ENCODE measurements around the gene PACS2. TPM values are rescaled to one million over a fixed set of nuclear protein-coding genes. Genes with fewer than 3 reads are reported as not detected.

Gene PACS2
- total RNA-seq, 3 donors from 2014 or later = 46.0 to 70.9 (median 67.8) TPM

GRCh38 chr14:105445290-105445689 is 130.7 kb downstream of the PACS2 start:
- DNase-seq (ENCODE audit: low spot score in 2 of 2) = no peak
- Histone ChIP-seq H3K4me3 (no peak overlapping the region), H3K9me3 (no peaks in the 10 kb centered on the region), H3K4me1 (no peaks in the 10 kb centered on the region), H3K27ac (no peak overlapping the region), H3K36me3 (no peaks in the 10 kb centered on the region), H3K27me3 (no peaks in the 10 kb centered on the region)
- intact Hi-C loops (cut with DNase I; ENCODE audit: low total_unique reads) = no loop called here
- TF ChIP-seq CTCF (IDR thresholded peaks at IDR 0.05) (no peak), POLR2A (IDR thresholded peaks at IDR 0.05) (no peak), POLR2AphosphoS5 (IDR thresholded peaks at IDR 0.05) (no peak)

- no peaks in the 10 kb centered on the region for H3K27me3 ChIP-seq
- H3K9me3 ChIP-seq = no peaks in the 10 kb centered on the region
- intact Hi-C loops (cut with DNase I; ENCODE audit: low total_unique reads) = no loop called here
- H3K4me1 ChIP-seq = no peaks in the 10 kb centered on the region
- no peak overlapping the region for H3K27ac ChIP-seq
- no peak overlapping the region for H3K4me3 ChIP-seq
- TF ChIP-seq POLR2A (IDR thresholded peaks at IDR 0.05) = no peak
- no peak for TF ChIP-seq POLR2AphosphoS5 (IDR thresholded peaks at IDR 0.05)
- no peak for TF ChIP-seq CTCF (IDR thresholded peaks at IDR 0.05)
- no peaks in the 10 kb centered on the region for H3K36me3 ChIP-seq
- no peak for DNase-seq (ENCODE audit: low spot score in 2 of 2)
Measured at GRCh38 chr14:105445901-105446845, 131.6 kb downstream of the PACS2 start.

- intact Hi-C loops (cut with DNase I; ENCODE audit: low total_unique reads) = no loop called here
- H3K4me3 ChIP-seq = no peak overlapping the region
- TF ChIP-seq CTCF (IDR thresholded peaks at IDR 0.05) (no peak), POLR2A (IDR thresholded peaks at IDR 0.05) (no peak), POLR2AphosphoS5 (IDR thresholded peaks at IDR 0.05) (no peak)
- no peak overlapping the region for H3K27ac ChIP-seq
- no peaks in the 10 kb centered on the region for H3K4me1 ChIP-seq
- no peak for DNase-seq (ENCODE audit: low spot score in 2 of 2)
- H3K9me3 ChIP-seq = no peaks in the 10 kb centered on the region
- no peaks in the 10 kb centered on the region for H3K36me3 ChIP-seq
- H3K27me3 ChIP-seq = no peaks in the 10 kb centered on the region
Measured at GRCh38 chr14:105446971-105447370, 132.4 kb downstream of the PACS2 start.

Other genes starting within 250 kb of the PACS2 start
- gene GPR132, start 249.3 kb upstream of the PACS2 start, total RNA-seq = 1 to 10 TPM; 1.3 to 2.9 (median 1.8) TPM
- 10 to 100 TPM in 2 of 3 donors, 1 to 10 TPM in 1; 4.2 to 15.4 (median 13.1) TPM for gene JAG2, start 146.0 kb upstream of the PACS2 start, total RNA-seq
- 10 to 100 TPM; 13.6 to 14.9 (median 14.1) TPM for gene NUDT14, start 133.4 kb upstream of the PACS2 start, total RNA-seq
- 10 to 100 TPM; 37.0 to 86.1 (median 41.0) TPM for gene BTBD6, start 66.2 kb upstream of the PACS2 start, total RNA-seq
- gene BRF1, start 13.7 kb upstream of the PACS2 start, total RNA-seq = 10 to 100 TPM; 30.2 to 45.6 (median 38.6) TPM
- gene TEX22, start 83.8 kb downstream of the PACS2 start, total RNA-seq = under 1 TPM; 0.33 to 0.64 (median 0.59) TPM
- 10 to 100 TPM; 50.7 to 70.1 (median 68.8) TPM for gene MTA1, start 105.1 kb downstream of the PACS2 start, total RNA-seq
- 100 to 1,000 TPM in 1 of 3 donors, 10 to 100 TPM in 2; 46.2 to 146 (median 92.1) TPM for gene CRIP2, start 160.1 kb downstream of the PACS2 start, total RNA-seq
- 10 to 100 TPM; 24.1 to 32.8 (median 32.8) TPM for gene CRIP1, start 172.1 kb downstream of the PACS2 start, total RNA-seq
- 1 to 10 TPM; 4.9 to 7.8 (median 6.7) TPM for gene TEDC1, start 176.5 kb downstream of the PACS2 start, total RNA-seq
- gene TMEM121, start 211.8 kb downstream of the PACS2 start, total RNA-seq = 1 to 10 TPM; 2.4 to 9.2 (median 9.2) TPM

All from breast epithelium (tissue), 4 donors.